PC-9 (cell line): Measurements from ENCODE around the gene PPP1CB.

Experiments
- CTCF ChIP-seq: fragments of 200-600 bp; sonication (generic); conservative IDR thresholded peaks from 2 replicates; pipeline ENCODE4 v1.6.1; 2017; ENCODE audit warnings: mixed run types, antibody characterized with exemption, mild to moderate bottlenecking, moderate library complexity
- EZH2 ChIP-seq: fragments of 200-600 bp; sonication (generic); IDR thresholded peaks from 2 replicates; pipeline ENCODE4 v1.8.0; 2017; ENCODE audit warnings: antibody characterized with exemption, low read depth

GRCh38 chr2:28838971-28839370 is 87.3 kb downstream of the PPP1CB start:
- TF ChIP-seq EZH2 (no peak), CTCF (no peak)
